CD4-positive, alpha-beta T cell treated with Interleukin-21 for 1 hour (primary cell): ENCODE results near the gene CTBP2.

Experiments
- DNase-seq: peaks from one replicate; pipeline ENCODE4 v3.0.0-alpha.2; 2020

The CTBP2 gene

GRCh38 chr10:125102246-125102645 lies 58.1 kb downstream of the CTBP2 start:
- no peak for DNase-seq

- DNase-seq, result no peak
Measured at GRCh38 chr10:125101581-125101980, 58.8 kb downstream of the CTBP2 start.

GRCh38 chr10:125101049-125101448 lies 59.3 kb downstream of the CTBP2 start:
- no peak for DNase-seq

GRCh38 chr10:125097409-125098070 lies 62.8 kb downstream of the CTBP2 start:
- DNase-seq, result no peak

GRCh38 chr10:125096975-125097374 lies 63.4 kb downstream of the CTBP2 start:
- no peak for DNase-seq

GRCh38 chr10:125096371-125096770 lies 64.0 kb downstream of the CTBP2 start:
- no peak for DNase-seq

GRCh38 chr10:125095776-125096175 lies 64.6 kb downstream of the CTBP2 start:
- no peak for DNase-seq

GRCh38 chr10:125095228-125095627 lies 65.1 kb downstream of the CTBP2 start:
- no peak for DNase-seq

- no peak for DNase-seq
Measured at GRCh38 chr10:125094806-125095205, 65.6 kb downstream of the CTBP2 start.

GRCh38 chr10:125093974-125094705 lies 66.2 kb downstream of the CTBP2 start:
- no peak for DNase-seq

GRCh38 chr10:125093199-125093973 lies 67.0 kb downstream of the CTBP2 start:
- no peak for DNase-seq

GRCh38 chr10:125092564-125093031 lies 67.8 kb downstream of the CTBP2 start:
- no peak for DNase-seq

- no peak for DNase-seq
Measured at GRCh38 chr10:125091891-125092290, 68.5 kb downstream of the CTBP2 start.

- DNase-seq, result no peak
Measured at GRCh38 chr10:125089469-125089868, 70.9 kb downstream of the CTBP2 start.

- no peak for DNase-seq
Measured at GRCh38 chr10:125087897-125088215, 72.5 kb downstream of the CTBP2 start.

- no peak for DNase-seq
Measured at GRCh38 chr10:125087191-125087896, 73.0 kb downstream of the CTBP2 start.

- DNase-seq, result no peak
Measured at GRCh38 chr10:125086691-125087090, 73.7 kb downstream of the CTBP2 start.

GRCh38 chr10:125085258-125086054 lies 74.9 kb downstream of the CTBP2 start:
- DNase-seq, result no peak

- DNase-seq, result no peak
Measured at GRCh38 chr10:125084614-125085257, 75.6 kb downstream of the CTBP2 start.

- no peak for DNase-seq
Measured at GRCh38 chr10:125084191-125084613, 76.2 kb downstream of the CTBP2 start.

- no peak for DNase-seq
Measured at GRCh38 chr10:125083576-125083920, 76.8 kb downstream of the CTBP2 start.
